ENCODE data around the gene OR8I2. TPM values are rescaled to one million over a fixed set of nuclear protein-coding genes. Genes with fewer than 3 reads are reported as not detected.
"Not testable (repeated sequence)": the region's sequence is repeated elsewhere in the genome, so short reads cannot be mapped to it uniquely, and the experiment has no call there.

The OR8I2 gene
- not detected for polyA plus RNA-seq (ENCODE audit: insufficient read length in 12 of 12)
- long read RNA-seq, donor 1 = 0 reads
- long read RNA-seq, donor 2 = 0 reads
- long read RNA-seq, donor 3 = 0 reads
- long read RNA-seq, donor 4 = 0 reads
- long read RNA-seq, donor 5 = 0 reads
- long read RNA-seq, donor 6 = 0 reads
- long read RNA-seq, donor 7 = 0 reads
- long read RNA-seq, donor 8 = 0 reads
- long read RNA-seq, donor 9 = 0 reads
- long read RNA-seq, donor 10 = 0 reads
- long read RNA-seq, donor 11 = 0 reads

DNA sequence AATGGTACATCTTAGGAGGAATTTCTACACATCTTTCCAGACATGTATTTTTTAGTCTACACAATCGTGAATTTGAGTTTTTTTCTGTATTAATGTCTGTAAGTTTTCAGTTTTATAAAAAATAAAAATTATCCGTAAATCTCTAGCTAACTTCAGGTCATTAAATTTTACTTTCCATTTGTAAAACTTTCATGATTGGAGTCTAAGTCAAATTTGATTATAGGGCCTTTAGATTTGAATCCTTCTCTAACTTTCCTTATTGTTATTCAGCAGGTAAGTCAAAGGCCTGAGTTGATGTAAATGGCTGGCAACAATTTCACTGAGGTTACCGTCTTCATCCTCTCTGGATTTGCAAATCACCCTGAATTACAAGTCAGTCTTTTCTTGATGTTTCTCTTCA lies at the start of gene OR8I2:
Gene OR8I2 (plus strand): TSS at position 301 of the 400 bp plus-strand sequence. CDS start 0 bp downstream, at position 301.
- no peak for DNase-seq

DNA sequence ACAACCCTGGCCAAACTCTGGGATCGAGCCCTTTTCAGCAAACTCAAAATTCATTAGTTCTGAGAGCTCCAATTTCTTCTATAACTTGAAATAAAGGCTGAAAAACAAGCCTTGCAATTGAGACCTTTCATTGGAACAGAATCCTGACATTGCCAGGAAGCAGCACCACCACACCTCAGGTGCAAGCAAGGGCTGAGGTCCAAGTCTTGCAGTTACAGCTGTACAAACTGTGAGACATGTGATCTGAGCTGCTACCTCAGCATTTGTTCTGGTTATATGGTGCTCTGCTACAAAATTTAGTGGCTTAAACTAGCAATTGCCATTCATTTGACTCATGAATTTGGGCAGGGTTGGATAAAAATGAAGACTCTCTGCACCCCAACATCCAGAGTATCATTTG lies 47.6 kb upstream of the OR8I2 start:
- DNase-seq = no peak

DNA sequence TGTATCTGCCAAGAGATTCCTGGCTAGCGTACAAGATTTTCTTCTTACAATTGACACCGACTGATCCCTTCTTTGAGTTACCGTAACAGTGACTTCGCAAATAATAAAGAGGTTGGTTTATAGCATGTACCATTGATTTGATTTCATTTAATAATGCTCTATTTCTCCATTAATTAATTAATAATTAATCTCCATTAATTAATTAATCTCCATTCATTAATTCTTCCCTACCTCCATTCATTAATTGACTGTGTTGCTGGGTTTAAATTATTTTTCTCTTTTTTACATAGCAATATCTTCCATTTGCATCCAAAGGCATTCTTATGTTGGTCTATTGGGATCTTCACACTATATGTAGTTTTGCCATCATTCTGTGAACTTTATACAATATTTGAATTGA lies 44.6 kb upstream of the OR8I2 start:
- no peak for DNase-seq

DNA sequence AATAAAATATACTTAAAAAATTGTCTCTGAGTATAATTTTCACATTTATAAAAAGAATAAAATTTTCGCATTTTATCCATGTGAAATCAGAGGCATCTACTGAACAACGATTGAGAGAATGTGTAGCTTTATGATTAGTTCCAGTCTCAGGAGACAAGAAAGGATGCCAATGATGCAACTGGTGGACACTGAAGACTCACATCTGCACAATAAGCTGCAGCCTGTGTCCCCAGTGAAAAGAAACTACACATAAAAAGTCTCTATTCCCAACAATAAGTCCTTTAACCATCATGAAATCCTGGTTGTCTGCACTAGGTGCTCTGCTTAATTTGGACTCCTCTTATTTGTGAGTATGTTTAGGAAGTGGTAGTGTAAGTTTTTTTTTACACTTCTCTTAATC lies 43.6 kb upstream of the OR8I2 start:
- no peak for DNase-seq

DNA sequence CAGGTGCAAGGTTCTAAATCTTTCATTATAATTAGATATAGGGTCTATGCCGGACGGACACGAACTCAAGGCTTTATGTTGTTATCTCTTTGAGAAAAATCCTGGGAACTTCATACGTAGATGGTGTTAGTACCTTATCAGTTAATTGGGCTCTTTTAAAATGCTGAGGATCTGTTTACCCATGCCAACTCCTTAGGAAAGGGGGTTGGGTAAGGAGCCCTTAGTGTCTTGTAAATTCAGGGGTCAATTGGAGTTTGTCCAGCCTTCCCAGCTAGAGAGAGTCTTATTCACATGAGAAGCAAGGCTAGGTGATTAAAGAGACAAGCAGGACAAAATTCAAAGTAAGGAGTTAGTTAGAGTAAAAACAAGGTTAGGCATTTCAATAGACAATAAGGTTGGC lies 36.7 kb upstream of the OR8I2 start:
- DNase-seq = not testable (repeated sequence)

DNA sequence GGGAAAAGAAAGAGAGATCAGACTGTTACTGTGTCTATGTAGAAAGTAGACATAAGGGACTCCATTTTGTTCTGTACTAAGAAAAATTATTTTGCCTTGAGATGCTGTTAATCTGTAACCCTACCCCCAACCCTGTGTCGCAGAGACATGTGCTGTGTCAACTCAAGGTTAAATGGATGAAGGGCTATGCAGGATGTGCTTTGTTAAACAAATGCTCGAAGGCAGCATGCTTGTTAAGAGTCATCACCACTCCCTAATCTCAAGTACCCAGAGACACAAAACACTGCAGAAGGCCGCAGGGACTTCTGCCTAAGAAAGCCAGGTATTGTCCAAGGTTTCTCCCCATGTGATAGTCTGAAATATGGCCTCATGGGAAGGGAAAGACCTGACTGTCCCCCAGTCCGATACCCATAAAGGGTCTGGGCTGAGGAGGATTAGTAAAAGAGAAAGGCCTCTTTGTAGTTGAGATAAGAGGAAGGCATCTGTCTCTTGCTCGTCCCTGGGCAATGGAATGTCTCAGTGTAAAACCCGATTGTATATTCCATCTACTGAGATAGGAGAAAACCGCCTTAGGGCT lies 35.4 kb upstream of the OR8I2 start:
- not testable (repeated sequence) for DNase-seq

DNA sequence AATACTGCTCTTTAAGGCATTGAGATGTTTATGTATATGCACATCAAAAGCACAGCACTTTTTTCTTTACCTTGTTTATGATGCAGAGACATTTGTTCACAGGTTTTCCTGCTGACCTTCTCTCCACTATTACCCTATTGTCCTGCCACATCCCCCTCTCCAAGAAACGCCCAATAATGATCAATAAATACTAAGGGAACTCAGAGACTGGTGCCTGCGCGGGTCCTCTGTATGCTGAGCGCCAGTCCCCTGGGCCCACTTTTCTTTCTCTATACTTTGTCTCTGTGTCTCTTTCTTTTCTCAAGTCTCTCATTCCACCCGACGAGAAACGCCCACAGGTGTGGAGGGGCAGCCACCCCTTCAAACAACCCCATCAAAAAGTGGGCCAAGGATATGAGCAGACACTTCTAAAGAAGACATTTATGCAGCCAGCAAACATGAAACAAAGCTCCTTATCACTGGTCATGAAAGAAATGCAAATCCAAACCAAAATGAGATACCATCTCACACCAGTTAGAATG lies 34.8 kb upstream of the OR8I2 start:
- DNase-seq = not testable (repeated sequence)

DNA sequence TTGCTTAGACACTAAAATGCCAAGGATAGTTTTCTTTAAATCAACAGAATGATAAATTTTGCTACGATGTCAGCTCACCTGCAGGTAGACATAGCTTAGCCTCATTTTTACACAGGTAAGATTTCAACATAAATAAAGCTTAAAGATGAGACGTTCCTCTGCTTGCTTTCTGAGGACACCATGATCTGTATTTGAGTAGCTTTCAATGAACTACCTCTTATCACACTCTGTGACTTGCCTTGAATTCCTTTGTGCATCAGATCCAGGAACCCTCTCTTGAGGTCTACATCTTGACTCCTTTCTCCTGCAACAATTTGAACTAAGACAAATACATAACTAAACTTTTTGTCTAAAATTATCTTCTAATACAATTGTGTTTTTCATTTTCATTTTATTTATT lies 26.1 kb upstream of the OR8I2 start:
- DNase-seq = no peak

DNA sequence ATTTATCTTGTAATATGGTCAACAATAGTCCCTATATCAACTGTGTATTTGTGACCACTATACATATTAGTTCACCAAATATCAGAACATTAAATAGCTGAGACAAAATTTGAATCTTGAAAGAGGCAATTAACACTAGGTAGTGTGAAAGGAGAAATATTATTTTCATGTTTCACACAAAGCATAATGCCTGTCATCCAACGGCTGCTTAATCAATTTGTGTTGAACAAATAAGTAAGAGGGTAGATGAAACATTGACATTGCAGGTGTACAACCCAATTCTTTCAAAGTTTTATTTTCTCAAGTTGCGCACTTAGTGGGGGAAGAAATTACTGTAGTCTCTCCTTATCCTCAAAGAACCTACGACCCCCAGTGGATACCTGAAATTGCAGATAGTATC lies 3.4 kb upstream of the OR8I2 start:
- DNase-seq = no peak

DNA sequence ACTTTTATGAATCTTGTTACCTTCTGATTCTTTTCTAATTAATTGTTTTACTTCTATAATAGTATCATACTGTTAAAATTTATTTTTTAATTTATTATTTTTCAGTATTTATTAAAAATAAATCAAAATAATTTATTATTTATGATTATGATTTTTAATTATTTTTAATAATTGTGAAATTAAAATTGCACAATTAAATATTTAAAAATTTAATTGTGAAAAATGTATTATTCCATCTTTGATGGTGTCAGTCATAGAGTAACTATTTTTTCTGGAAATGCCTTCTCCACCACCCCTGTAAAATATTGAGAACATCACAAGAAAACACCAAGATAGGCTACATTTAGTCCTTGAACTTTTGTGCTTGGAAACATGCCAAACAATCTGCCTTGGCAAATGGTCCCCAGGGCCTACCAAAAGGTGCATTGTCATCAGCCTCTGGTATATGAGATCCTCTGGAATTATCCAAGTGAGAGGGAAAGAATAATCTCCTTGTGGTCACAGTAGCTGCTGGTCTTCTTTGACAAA lies 10.2 kb downstream of the OR8I2 start, which contains the start of gene OR8H2:
Gene OR8H2 (plus strand): TSS at position 478 of the 528 bp plus-strand sequence. CDS start 1,356 bp downstream, outside the sequence.
- no peak for DNase-seq

DNA sequence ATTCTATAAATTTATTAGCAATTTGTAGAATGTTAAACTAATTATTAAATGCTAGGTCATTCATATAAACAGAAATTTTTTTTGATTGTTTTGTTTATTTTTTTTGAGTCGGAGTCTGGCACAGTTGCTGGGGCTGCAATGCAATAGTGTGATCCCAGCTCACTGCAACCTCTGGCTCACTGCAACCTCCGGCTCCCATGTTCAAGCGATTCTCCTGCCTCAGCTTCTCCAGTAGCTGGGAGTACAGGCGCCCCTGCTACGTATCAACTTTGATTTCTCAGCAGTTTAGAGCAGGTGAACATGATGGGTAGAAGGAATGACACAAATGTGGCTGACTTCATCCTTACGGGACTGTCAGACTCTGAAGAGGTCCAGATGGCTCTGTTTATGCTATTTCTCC lies 29.0 kb downstream of the OR8I2 start, which contains the start of gene OR8H3:
Gene OR8H3 (plus strand): TSS at position 301 of the 400 bp plus-strand sequence. CDS start 0 bp downstream, at position 301.
- no peak for DNase-seq

DNA sequence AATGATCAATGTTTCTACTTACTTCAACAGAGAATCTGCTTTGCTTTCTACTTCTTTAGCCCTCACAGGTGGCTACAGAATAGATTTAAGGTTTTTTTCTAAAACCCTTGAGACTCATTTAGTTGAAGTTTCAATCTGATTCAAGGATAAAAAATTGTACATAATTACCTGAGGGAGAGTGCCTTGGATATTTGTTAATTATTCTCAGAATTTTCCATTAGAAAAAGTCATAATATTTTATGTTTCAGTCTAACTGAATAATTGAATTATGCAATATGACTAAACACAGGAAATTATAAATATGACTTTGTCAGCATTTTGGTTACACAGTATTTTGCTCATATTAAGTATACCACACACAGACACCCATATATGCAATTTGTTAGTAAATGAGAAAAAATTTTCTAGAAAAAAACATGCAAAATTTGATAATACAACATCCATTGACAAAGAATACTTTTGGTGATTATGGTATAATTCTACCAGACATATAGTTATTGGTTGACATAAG lies 47.1 kb downstream of the OR8I2 start, which contains the start of gene OR8J3:
Gene OR8J3 (minus strand): TSS at position 51 of the 511 bp plus-strand sequence. CDS start 2,483 bp downstream, outside the sequence.
- no peak for DNase-seq

DNA sequence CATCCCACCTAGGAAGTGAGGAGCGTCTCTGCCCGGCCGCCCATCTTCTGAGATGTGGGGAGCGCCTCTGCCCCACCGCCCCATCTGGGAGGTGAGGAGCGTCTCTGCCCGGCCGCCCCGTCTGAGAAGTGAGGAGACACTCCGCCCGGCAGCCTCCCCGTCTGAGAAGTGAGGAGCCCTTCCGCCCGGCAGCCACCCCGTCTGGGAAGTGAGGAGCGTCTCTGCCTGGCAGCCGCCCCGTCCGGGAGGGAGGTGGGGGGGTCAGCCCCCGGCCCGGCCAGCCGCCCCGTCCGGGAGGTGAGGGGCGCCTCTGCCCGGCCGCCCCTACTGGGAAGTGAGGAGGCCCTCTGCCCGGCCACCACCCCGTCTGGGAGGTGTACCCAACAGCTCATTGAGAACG lies 50.6 kb downstream of the OR8I2 start:
- not testable (repeated sequence) for DNase-seq

Other genes with a start within 250 kb of the OR8I2 start
- gene TRIM51, start 210.0 kb upstream of the OR8I2 start, polyA plus RNA-seq (ENCODE audit: insufficient read length in 12 of 12) = not detected
- not detected for gene OR5W2, start 178.7 kb upstream of the OR8I2 start, polyA plus RNA-seq (ENCODE audit: insufficient read length in 12 of 12)
- not detected for gene OR5I1, start 156.9 kb upstream of the OR8I2 start, polyA plus RNA-seq (ENCODE audit: insufficient read length in 12 of 12)
- gene OR10AG1, start 123.4 kb upstream of the OR8I2 start, polyA plus RNA-seq (ENCODE audit: insufficient read length in 12 of 12) = not detected
- gene OR5F1, start 98.7 kb upstream of the OR8I2 start, polyA plus RNA-seq (ENCODE audit: insufficient read length in 12 of 12) = not detected
- gene OR5AS1, start 65.7 kb upstream of the OR8I2 start, polyA plus RNA-seq (ENCODE audit: insufficient read length in 12 of 12) = under 1 TPM in 5 of 12 donors, not detected in 7; 0.01 to 0.07 (median 0.03) TPM
- under 1 TPM in 1 of 12 donors, not detected in 11; 0.05 TPM for gene OR8H2, start 10.4 kb downstream of the OR8I2 start, polyA plus RNA-seq (ENCODE audit: insufficient read length in 12 of 12)
- gene OR8H3, start 29.1 kb downstream of the OR8I2 start, polyA plus RNA-seq (ENCODE audit: insufficient read length in 12 of 12) = not detected
- not detected for gene OR8J3, start 46.9 kb downstream of the OR8I2 start, polyA plus RNA-seq (ENCODE audit: insufficient read length in 12 of 12)
- not detected for gene OR8K5, start 67.0 kb downstream of the OR8I2 start, polyA plus RNA-seq (ENCODE audit: insufficient read length in 12 of 12)
- gene OR5J2, start 83.3 kb downstream of the OR8I2 start, polyA plus RNA-seq (ENCODE audit: insufficient read length in 12 of 12) = not detected
- not detected for gene OR5T2, start 140.9 kb downstream of the OR8I2 start, polyA plus RNA-seq (ENCODE audit: insufficient read length in 12 of 12)
- gene OR5T3, start 158.9 kb downstream of the OR8I2 start, polyA plus RNA-seq (ENCODE audit: insufficient read length in 12 of 12) = not detected
- gene OR5T1, start 180.8 kb downstream of the OR8I2 start, polyA plus RNA-seq (ENCODE audit: insufficient read length in 12 of 12) = not detected
- gene OR8H1, start 198.9 kb downstream of the OR8I2 start, polyA plus RNA-seq (ENCODE audit: insufficient read length in 12 of 12) = not detected
- gene OR8K3, start 221.8 kb downstream of the OR8I2 start, polyA plus RNA-seq (ENCODE audit: insufficient read length in 12 of 12) = not detected

Data from muscle of arm (tissue), 14 donors.